Inflammatory macrophage treated with lipopolysaccharide for 1 hour (primary cell): ENCODE results near the gene ABL1.
A peak's percentile ranks its signal among the peaks of the same experiment; 100 is the strongest.
"Not testable (repeated sequence)": the region's sequence is repeated elsewhere in the genome, so short reads cannot be mapped to it uniquely, and the experiment has no call there.

Source experiments
- DNase-seq, 2 donors: peaks; one replicate each; pipeline ENCODE4 v3.0.0-alpha.2; 2020 to 2022

Gene ABL1

DNA sequence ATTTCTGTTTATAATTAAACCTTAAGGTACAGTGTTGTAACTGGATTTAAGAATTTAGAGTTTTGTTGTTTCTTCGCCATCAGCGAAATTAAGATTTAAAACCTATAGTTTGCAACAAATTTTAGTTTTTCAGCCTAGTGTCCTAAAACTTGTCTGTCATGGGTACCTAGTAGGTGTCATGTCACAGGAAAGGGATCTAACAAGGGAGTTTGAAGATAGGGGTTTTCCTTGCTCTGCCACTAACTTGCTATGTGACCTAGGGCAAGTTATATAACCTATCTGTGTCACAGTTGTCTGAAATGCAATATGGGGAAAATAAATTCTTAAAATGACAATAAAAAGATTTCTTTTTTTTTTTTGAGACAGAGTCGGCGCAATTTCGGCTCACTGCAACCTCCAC lies 9.2 kb upstream of the ABL1 start:
- no peak for DNase-seq

DNA sequence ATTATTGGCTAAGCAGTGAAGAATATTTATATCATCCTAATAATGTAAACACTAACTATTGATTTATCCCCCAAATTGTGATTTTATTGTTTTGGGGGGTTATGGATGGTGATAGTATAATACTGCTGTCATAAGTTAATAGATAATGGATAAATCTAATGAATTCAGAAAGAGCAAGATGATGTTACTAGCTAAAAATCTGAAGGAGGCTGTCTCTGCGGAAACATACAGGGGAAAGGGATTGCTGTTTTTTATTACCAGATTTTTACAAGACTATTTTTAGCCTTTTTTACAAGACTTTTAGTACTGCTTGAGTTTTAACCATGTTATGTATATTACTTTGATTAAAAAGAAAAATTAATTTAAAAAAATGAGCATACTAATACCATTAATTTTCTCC lies 5.3 kb upstream of the ABL1 start:
- DNase-seq = no peak

DNA sequence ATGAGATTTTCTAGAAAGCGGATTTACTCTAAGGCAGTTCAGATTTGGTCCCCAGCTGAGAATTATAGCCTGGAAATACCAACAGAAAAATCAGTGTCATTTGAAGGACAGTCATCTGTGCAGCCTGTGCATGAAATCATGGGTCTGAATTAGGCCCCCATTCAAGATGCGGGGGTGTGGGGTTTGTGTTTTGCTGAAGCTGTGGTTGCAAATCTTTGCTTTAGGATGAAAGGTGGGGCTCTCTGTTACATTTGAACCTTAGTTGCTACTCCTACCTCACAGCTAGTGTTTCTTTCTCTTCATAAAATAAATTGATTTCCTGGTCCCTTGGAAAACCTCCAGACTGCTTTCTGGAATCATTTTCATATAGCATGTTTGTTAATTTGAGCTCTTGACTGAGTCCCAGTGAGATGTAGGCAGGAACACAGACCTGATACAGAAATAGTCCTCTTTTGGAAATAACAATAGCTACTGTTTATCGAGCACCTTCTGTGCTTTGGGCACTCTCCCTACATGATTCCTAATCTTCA lies 4.8 kb upstream of the ABL1 start:
- DNase-seq = no peak

DNA sequence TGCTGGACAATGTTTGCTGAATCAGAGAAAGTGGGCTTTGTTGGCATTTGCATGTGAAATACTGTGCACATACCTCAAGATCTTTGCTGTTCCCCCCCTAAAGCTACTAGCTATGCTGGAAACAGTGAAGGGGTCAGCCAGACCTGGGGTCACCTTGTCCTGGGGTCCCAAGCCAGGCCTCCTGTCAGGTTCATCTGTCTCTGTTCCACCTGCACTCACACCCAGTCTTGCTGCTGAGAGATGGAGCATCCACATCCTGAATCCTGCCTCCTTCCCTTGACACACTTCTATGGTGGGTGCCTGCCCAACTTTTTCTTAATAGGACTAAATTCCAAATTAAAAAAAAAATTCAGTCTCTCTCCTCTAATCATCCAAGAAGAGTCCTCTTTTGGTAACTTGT lies 4.0 kb upstream of the ABL1 start:
- DNase-seq = no peak

DNA sequence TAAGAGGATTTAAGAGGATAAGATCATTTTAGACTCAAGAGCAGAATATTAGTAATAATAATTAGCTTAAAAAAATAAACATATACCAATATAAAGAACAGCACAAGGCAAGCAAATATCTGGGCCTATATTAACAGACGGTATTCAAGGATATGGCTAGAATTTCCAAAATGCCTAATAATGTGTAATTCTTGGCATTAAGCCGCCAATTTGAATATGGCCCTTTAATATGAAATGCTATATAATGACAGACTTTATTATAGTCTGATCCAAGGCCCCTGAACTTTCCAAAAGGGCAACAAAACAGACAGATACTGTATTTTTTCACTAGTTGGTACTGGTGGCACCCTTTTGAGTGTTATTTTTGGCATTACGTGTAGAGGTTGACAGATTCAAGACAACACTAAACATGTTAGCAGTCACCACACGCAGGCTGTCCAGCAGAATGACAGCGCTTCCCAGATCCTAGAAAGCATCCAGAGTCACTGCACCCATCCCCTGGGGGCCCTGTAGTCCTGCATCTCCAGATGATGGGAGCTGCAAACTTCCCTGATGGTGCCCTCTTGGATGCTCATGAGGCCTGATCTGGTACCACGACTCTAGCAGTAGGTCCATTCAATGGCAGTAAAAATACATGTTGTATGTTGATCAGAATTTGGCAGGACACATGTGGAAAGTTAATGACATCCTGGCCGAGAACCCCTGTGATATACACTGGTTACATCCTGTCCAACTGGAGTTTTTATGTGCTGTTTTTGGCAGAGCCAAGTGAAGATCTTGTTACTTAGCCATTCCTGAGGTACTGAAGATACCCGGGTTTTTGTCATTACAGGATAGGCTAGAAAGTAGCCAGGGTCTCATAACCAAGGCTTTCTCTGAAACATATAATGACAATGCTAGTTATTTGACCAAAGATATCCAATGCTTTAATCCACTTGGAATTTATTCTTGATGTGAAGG lies 1.7 kb upstream of the ABL1 start:
- no peak for DNase-seq

DNA sequence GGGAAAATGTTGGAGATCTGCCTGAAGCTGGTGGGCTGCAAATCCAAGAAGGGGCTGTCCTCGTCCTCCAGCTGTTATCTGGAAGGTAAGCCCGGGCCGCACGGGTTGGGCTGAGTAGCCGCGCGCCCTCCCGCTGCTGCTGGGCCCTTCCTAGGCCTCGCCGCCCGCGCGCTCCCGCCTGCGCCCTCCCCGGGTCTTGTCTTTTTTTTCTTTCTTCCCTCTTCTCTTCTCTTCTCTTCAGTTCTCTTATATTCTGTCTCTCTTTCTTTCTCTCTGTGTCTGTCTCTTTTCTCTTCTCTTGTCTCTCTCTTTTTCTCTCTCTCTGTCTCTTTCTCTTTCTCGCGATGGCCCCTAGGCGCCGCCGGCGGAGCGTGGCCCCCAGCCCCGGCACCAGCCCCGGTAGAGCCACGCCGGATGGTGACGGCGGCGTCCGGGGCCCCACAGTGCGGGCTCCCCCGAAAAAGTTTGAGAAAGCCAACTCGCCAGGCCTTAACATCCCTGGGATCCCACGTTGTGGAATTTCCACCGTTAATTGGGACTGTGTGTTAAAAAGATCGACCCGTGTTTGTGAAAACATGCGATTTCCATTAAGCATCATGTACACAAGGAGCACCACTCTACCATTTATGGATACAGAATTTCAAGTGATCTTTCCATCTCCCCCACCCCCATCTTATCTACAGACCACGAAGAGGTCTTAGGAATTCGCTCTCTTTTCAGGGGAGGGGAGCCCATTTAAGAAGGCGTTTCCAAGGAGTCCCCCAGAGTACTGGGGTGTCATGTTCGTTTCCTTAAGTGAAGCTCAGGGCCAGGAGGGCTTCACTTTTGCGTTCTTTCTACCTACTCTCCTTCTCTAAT lies 616 bp downstream of the ABL1 start:
- DNase-seq = peak; percentile 9 to 29

DNA sequence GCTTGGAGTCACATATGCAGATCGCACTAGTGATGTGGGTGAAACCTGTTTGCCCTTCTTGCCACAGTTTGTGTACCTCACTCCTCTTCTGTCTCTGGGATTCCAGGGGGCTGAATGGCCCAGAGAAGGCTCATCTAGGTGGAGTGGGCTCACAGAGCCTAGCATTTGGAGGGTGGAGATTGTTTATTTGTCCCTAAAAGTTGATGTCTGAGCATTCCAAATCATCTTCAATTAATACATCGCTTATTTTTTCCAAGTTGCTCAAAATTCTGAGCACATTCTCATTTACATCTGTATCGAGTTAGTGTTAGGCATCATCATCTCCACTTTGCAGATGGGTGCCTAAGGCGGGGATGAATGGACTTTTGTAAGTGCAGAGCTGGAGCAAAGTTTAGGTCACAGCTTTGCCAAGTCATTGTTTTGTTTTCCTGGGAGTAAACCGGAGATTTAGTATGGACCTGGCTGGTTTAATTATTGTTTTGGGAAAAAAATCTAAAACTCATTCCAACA lies 2.0 kb downstream of the ABL1 start:
- DNase-seq = no peak

DNA sequence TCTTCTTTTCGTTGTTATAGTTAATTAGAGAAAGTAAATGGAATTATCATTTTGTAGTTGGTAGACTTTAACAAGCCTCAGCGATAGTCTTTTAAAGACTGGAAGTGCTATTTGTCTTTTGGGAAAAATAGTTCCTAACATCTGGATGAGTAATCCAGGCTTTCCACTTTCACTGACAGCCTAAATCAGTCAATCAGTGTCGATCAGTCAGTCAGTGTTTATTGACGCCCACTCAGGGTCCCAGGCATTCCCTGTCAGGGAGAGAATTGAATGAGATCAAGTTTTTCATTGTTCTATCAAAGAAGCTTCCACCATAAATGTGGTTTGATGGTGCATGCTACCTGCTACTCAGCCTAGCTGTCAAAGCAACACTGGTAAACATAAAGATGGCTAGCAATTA lies 2.6 kb downstream of the ABL1 start:
- no peak for DNase-seq

DNA sequence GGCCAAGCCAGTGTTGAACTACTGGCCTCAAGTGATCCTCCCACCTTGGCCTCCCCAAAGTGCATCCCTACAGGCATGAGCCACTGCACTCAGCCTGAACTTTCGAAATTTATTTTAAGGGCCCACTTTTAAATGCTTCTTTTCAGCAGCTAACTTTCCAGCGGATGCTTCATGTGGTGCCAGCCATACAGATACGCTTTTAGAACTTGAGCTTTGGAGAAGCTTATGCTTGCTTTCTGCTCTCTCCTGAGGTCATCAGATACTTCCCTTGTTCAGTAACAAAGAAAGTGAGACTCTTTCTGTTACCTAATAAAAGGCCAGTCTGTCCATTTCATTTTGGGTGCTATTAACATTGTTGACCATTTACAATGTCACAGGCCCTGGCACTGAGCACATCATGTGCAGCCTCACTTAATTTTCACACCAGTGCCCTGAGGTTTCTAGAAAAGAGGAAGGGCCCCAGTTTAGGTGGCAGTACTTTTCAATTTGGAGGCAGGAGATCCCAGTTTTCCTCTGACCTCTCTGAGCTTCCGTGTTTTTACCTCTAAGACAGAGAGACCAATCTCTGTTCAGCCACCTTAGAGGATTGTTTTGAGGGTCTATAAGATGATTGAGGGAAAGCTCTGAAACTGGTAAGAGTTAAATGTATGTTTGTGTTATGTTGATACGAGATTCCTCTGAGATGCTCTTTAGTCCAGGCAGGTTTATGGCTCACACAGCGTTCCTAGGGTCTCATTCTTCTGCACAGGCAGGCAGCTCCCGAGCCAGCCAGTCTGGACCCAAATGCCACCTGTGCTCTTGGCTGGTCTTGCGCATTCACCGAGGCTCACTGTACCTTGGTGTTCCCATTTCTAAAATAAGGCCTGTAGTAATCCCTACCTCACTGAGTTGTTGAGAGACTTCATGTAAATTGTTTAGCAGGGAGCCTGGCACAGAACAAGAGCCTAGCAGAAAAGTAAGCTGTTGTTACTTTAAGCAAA lies 4.4 kb downstream of the ABL1 start:
- no peak for DNase-seq

DNA sequence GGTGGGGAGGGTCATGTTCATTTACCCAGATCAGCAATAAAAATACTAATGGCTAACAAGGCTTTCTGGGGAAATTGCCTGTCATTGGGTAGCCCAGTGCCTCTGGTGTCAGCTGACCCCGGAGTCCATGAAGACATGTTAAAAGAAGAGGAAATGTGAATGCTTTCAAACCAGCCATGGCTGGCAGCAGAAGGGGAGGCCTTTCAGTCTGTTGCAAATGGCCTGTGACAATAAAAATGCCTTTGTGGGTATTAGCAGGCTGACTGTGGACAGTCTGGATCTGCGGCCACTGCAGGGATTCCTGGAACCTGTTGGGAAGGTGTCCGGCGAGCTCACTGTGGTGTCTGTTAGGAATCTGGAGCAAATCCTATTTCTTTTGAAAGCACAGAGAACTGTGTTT lies 7.5 kb downstream of the ABL1 start:
- DNase-seq = no peak

DNA sequence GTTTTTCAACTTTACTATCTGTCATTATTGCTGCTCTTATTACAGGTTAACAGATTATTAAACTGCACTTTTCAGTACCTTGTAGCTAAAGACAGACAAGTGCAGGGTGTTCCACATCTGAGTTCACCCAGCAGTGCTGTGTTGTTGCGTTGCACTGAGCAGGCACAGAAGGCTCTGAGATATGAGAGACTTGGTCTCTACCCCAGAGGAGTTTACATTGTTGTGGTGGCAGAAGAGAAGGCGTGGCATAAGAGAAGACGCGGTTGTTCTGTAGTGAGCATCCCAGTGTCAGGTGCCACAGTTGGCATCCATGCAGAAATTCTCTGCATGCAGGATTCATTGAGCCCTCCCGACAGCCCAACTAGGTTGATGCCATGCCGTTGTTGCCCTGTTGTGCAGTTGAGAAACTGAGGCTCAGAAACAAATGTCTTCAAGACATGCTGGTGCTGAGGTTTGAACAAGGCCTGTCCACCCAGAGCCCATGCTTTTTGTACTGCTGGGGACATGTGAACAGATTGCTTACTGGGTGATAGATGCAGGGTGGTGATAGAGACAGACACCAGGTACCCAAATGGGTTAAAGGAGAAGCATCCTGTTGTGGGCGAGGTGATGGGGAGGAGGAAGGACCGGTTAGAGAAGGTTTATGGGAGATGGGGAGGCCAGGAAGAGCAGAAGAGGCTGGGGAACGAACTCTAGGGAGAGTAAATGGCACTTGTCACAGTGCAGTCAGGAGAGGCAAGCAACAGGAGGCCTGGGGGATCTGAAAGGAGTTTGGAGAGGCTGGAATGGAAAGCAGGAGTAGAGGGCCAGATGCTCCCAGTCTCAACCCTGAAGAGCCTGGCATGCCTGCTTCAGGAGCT lies 8.2 kb downstream of the ABL1 start:
- DNase-seq = no peak

DNA sequence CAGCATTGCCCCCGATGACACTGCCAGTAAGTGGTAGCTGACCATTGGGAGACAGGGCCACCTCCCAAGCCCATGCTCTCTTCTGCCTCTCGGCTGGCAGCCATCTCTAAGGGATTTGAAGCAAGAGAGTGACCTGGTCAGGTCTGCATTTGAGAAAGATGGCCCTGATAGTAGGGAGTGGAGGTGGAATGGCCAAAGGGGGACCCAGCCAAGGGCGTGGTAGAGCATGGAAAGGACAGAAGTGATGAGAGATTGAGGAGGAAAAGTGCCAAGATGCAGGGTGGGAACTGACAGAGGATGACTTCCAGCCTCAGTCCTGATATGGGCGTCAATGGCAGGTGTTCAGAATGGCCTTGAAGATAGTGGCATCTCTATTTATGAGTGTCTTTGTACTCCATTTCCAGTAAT lies 9.0 kb downstream of the ABL1 start:
- DNase-seq = no peak

DNA sequence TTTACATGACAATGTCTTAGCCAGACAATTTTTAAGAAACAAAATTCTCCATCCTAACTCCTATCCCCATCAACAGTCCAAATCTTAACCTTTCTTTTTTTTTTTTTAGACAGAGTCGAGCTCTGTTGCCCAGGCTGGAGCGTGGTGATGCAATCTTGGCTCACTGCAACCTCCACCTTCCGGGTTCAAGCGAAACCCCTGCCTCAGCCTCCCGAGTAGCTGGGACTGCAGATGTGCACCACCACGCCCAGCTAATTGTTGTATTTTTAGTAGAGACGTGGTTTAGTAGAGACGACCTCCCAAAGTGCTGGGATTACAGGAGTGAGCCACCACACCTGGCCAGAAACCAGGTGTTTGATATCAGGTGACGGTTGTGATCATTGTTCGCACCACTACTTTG lies 10.2 kb downstream of the ABL1 start:
- DNase-seq = no peak

DNA sequence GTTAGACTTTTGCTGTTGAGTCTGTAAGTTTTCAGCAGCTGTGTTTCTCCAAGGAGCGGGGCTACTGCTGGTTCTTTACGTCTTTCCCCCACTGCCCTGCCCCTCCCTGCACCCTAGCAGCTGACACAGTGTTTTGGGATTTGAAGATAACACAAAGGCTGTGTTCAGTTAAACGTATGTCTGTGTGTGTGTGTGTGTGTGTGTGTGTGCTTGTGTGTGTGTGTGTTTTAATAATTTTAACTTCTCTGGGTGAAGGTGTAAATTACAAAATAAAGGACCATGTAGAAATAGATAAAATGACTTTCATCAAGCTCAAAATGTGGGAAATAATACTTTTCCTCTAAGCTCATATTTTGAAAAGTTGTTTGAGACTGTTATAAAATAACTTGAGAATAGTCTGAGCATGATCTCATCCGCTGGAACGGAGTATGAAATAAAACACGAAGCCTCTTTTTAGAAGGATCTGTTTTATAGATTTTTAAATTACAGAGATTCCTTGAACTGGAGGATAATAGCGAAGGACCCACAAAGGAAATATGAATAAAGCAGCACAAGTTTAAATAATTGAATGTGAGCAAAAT lies 10.9 kb downstream of the ABL1 start:
- no peak for DNase-seq

DNA sequence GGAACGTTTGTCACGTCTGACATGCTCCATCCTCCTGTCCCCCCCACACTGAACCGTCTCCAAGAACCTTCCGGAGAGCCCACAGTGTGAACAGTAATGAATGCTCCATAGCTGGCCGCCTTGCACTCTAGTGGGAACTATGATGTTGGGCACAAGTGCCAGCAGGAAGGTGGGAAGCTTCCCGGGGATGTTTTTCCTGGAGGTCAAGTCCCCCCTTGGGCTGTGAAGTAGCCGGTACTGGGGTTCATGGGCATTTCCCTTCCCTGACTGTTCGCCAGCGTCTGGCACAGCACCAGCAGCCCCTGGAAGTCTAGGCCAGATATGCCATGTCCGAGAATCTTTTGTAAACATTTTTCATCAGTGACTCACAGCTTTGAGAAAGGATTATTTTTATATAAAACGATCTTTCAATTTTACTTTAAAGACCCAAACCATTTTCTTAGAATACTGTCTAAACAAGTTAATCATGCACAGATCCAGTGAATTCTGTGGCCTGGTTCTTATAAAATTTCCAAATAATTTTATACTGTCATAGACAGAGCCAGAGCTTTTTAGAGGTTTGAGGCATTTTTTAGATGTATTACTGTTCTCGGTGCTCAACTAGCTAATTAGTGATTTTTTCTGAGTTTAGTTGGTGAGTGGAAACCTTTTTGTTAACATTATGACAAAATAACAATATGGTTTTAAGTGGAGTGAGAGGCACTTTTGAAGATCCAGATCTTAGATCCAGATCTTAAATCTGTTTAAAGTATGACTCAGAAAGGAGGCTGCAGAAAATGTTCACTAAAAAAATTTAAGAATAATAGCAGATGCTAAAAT lies 11.6 kb downstream of the ABL1 start:
- no peak for DNase-seq

DNA sequence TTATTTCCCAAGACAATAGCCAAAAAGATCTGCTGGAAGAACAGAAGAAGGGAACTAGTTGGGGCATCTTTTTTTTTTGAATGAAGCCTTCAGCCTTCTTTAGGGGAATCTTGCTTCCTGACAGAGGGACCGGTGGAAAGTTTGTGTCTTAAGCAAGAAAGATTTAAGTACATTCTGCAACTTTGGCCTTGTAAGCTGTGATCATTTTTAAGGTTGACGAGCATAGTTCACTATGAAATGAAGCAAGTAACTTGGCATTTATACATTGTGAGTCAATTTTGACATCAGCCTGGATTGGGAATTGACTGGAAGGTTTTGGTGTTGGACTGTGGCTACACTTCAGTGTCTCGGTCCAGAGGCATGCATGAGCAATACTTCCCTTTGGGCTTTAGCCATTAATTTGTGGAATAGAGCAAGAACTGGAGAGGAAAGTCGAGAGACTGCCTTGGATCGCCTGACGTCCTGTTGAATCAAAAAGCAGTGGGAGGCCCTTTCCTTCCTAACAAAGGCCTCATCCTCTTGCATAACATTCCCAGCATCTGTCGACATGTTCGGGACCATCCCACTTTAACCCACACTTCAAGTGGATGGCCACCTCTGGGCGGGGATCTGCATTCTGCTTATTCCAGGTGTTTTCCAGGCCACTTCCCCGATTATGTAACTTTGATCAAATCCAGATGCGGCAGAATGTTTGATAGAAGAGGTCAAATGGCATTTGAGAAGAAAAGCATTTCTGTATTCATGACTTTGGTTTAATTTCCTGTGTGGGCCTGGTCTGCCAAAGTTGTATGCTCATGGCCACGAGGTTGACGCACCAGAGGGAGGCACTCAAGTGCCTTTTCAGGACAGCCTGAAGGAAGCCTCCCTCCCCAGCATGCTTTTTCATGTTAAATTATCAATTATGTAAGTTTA lies 12.5 kb downstream of the ABL1 start:
- peak; percentile 69 to 84 for DNase-seq

DNA sequence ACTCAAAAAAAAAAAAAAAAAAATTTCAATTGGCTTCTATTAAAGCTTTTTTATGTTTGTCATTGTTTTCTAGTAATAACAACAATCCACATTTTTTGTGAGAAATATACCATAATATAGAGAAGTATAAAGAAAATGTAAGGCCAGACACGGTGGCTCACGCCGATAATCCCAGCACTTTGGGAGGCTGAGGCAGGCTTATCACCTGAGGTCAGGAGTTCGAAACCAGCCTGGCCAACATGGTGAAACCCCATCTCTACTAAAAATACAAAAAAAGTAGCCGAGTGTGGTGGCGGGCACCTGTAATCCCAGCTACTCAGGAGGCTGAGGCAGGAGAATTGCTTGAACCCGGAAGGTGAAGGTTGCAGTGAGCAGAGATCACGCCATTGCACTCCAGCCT lies 13.5 kb downstream of the ABL1 start:
- DNase-seq = not testable (repeated sequence)

DNA sequence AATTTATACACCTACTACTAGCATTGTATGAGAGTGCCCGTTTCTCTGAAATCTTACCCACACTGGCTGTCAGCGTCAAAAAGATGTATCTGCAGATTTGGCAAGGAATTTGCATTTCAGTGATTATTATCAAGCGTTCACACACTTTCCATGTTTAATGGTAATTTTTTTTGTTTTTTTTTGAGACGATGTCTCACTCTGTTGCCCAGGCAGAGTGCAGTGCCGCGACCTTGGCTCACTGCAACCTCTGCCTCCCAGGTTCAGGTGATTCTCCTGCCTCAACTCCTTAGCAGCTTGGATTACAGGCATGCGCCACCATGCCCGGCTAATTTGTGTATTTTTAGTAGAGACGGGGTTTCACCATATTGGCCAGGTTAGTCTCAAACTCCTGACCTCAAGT lies 14.3 kb downstream of the ABL1 start:
- no peak for DNase-seq

DNA sequence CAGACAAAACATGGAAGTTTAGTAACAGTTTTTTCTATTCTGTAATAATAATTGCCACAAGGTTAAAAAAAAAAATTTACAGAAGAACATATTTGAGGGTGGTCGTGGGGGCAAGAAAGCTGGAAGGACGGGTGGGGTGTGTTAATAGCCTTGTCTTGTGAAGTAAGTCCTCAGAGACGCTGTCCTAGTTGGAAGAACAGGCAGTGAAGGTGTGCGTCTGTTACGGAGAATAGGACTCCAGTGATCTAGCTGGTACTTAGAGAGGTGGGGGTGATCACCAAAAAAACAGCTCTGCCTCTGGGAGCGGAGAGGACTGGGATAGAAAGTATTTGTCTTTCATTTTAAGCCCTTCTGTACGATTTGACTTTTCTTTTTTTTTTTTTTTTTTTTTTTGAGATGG lies 17.7 kb downstream of the ABL1 start:
- no peak for DNase-seq
